Stimulated activated CD4-positive, alpha-beta T cell treated with anti-CD3 and anti-CD28 coated beads, Interleukin-1b, Interleukin-23, amount 100 ng/mL, for 24 hours (primary cell): ENCODE data around the gene DGKI.
"Not testable (repeated sequence)": the region's sequence is repeated elsewhere in the genome, so short reads cannot be mapped to it uniquely, and the experiment has no call there.

Experiments used
- DNase-seq, 4 experiments: peaks; one replicate each; pipeline ENCODE4 v3.0.0-alpha.2; 2020; ENCODE audit warnings: low read depth in 4 of 4, low spot score in 1 of 4

Gene DGKI

DNA sequence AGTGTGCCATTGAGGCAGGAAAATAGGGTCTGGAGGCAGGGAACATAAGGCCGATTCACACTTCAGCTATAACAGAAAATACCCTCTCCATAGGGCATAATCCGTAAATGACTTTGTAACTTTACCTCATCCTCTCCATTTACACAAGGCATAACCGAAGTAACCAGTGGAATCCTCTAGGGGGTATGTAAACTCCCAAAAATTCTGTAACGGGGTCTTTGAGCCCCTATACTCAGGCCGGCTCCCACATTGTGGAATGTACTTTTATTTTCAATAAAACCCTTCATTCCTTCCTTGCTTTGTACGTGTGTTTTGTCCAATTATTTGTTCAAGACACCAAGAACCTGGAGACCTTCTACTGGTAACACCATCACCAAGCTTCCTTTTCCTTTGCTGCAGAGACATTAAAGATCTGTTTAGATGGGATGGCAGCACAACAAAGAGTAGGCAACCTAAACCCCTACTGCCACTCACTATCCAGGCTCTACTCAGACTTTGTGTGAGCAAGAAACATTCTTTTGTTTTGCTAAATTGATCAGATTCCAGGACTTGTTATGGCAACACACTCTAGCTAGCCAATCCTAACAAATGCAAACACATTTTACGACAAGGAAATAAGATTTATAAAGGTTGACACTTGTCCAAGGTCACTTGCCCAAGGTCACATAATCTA is 99.3 kb downstream of the DGKI start:
- no peak for DNase-seq

DNA sequence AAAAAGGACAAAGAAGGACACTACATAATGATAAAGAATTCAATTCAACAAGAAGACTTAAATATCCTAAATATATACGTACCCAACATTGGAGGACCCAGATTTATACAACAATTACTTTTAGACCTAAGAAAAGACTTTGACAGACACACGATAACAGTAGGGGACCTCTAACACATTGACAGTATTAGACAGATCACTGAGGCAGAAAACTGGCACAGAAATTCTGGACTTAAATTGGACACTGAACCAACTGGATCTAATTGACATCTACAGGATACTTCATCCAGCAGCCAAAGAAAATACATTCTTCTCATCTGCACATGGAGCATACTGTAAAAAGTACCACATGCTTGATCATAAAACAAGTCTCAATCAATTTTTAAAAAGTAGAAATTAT is 103.8 kb downstream of the DGKI start:
- DNase-seq, result no peak

DNA sequence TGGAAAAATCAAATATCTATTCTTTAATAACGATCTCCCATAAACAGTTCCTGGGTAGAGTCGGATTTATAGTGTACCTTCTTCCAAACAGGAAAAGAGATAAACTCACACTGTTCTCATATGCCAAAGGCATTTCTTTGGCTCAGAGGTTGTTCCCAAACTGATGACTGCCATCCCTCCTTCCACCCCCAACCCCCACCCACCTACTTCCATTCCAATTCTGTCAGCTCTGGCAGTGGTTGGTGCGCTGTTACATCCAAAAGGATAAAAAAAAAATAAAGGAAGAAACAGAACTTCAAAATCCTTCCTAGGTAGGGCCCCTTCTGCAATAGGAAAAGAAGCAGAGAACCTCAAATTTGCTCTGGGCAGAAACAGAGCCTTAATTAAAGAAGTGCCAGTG is 104.7 kb downstream of the DGKI start:
- no peak for DNase-seq

DNA sequence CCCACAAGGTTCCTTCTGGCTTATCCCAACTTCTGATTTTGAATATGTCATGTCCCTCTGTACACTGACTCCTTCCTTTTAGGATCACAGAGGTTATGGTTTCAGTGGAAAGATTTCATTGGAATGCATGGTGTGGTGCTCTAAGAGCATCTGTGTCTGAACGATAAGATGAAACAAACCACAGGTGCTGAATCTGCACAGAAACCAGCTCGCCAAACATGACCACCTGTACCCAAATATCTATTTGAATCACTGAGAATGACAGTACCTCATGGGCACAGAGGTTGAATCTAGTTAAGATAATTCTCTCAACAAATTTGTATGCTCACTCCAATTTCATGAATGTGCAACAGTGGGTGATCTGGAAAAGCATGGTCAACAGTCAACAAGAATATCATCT is 105.3 kb downstream of the DGKI start:
- DNase-seq, result no peak

DNA sequence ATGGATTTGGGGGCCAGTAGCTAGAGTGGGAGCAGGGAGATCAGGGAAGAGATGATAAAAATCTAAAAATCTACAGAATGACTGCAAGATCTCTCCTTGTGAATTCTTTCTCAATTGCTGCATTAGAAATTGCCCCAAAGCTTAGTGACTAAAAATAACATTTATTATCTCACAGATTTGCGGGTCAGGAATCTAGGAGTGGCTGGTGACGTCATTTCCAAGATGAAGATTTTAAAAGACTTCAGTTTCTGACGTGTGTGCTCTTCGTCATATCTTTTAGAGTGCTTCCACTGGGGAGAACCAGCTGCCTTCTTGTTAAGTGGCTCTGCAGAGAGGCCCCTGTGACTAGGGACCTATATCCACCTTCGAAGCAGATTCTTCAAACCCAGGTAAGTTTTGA is 112.6 kb downstream of the DGKI start:
- no peak for DNase-seq

DNA sequence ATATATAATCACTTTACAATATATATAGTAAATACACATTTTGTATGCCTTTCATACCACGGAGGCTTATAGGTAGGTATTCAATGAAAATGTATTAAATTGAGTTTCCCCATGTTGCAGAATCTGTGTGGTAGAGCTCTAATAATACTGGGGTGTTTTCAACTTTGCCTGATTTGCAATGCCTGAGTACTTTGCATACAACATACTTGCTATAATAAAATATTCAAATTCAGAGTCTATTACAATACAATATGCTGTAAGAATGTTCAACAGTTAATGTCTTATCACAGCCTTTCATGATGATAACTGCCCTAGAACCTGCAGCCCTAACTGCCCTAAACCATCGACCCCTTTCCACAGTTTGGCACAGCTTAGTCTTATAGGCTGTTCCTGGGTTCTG is 114.6 kb downstream of the DGKI start:
- no peak for DNase-seq

DNA sequence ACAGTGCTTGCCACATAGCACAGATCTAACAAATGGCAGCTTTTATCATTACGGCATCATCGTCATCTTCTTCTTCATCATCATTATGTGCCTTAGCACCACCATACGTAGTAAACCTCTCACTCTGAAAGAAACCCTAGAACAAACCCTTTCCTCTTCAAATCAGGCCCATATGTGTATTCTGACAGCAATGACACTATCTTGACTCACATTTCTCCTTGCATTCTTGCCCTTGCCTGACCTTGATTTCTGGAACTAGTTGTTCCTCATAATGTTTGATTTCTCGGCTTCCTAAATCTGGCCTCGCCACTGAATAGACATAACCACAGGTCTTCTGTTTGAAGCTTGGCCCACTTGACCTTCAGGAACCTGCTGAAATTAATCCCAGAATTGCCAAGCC is 115.3 kb downstream of the DGKI start:
- DNase-seq, result no peak

DNA sequence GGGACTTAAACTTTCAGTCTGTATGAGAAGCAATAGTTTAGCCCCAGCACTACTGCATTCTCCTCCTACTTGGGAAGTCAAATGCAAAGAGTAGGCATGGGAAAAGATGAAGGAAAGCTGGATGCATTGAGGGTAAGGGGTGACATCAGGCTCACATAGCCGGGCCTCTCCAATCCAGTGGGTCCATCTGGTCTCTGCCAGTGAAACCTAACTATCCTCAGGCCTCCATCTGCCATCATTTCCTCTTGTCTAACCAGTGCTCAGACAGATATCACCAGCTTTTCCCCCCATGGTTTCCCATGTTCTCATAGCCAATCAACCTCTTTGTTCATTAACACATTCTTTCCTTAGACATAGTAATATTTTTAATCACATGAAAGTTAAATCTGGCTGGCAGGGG is 118.3 kb downstream of the DGKI start:
- no peak for DNase-seq

DNA sequence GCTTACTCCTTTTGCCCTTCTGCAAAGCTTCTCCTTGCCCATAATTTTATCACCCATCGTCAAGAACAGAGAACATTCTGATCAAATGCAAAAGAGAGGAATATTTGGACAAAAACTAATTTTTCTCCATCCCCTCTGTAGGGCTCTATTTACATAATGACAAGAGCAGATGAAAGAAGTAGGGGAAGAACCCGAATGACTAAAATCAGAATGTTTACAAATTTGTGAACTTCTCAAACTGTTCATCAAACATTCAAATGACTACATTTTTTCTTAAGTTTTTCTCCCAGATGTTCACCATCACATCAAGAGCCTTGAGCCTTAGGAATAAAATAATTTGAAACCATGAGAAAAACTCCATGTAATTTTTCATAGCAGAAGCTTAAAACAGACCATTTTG is 119.4 kb downstream of the DGKI start:
- no peak for DNase-seq

DNA sequence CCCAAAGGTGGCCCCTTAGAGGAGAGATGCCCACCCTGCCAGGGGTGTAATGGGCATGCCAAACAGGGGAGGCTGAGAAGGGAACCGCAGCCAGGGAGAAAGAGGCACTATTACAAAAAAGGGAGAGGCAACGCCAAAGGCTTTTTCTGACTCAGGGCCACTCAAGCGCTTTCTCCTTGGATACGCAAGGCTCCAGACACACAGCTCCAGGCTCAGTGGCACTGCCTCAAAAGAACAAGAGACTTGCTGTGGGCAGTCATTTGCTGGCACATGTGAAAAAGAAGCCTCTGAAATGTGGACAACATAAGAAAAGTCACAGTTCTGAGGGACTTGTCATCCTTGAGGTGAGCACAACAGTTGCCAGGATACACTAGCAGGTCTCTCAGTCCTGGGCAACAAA is 128.4 kb downstream of the DGKI start:
- no peak for DNase-seq

DNA sequence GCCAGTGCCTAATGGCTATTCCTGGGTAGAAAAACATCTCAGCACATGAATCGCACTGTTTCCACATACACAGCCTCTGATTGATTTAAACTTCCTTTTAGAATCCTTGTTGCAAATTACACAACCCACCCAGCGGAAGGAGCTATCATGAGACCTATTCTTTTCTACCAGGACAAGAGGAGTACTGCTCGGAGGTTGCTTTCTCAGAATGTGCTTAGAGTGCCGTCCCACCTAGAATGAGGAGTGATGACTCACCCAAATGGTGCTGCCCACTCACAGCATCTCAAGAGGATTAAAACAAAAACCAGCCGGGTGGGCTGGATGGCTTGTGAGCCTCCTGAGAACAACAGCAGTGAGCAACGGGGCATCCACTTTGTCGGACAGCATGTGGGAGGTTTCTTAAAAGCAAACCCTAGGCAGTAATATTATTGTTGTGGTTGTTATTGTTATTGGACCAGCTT is 128.9 kb downstream of the DGKI start:
- DNase-seq, result no peak

DNA sequence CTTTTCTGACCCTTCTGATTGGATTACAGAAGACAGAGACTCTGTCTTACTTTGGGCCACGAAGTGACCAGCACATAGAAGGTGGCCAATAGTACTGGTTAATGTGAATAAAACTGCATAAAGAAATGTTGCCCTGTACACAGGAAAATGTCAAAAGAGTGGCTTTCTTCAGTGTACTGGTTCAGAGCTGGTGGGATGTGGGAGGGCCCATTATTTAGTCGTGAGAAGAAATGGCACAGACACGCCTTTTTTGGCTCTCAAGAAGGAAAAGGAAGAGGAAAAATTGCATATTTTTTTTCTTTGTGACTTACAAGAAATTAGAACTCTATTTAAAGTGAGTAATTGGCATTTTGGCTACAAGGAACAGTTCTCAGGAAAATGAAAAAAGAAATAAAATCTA is 129.7 kb downstream of the DGKI start:
- DNase-seq, result no peak

DNA sequence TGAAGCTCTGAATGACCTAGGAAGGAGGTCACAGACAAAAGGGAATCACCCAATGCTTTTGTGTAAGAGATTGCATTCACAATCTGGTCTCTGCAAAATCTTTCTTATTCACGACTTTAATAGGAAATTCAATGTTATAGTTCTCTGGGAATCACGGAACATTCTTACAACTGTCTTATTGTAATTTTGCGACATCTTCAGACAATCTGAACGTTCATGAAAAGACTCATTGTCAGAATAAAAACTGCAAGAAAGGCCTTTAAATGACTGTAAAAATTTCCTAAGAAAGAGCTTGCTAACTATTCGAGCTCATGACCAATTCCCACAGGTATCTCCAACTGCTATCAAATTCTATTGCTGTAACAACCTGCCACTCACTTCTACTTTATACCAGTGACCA is 130.7 kb downstream of the DGKI start:
- no peak for DNase-seq

DNA sequence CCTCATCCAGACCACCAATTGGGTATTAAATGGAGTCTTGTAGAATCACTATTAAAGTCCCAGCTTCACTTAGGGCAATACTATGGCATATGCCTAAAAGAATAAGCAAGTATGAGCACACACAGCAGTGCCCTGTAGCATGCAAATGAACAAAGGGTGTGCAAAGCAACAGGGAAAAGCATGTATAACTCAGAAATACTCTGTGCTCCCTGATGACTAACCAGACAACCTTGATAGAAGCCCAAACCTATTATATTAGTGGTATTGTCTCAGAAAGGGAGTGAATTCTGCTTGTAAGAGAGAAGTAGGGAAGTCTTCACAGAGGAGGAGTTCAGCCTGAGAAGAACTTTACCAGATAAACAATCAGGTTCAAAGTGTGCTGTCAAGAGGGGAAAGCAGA is 131.2 kb downstream of the DGKI start:
- no peak for DNase-seq

DNA sequence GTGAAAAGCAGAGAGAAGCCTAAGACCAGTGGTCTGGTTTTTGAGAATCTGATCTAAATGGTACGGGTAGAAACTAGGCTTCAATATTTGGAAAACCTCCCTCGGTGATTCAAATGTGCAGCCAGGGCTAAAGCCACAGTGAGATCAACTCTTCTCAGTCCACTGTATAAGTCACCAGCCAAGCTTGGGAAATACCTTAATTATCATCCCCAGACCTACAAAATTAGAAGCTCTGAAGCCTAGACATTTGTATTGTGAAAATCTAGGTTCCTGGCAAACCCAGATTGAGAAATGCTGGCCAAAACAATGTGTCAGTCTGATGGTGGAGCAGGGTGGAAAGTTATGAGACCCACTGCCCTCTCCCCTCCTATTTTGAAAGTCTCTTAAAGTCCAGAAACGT is 131.7 kb downstream of the DGKI start:
- DNase-seq, result no peak

DNA sequence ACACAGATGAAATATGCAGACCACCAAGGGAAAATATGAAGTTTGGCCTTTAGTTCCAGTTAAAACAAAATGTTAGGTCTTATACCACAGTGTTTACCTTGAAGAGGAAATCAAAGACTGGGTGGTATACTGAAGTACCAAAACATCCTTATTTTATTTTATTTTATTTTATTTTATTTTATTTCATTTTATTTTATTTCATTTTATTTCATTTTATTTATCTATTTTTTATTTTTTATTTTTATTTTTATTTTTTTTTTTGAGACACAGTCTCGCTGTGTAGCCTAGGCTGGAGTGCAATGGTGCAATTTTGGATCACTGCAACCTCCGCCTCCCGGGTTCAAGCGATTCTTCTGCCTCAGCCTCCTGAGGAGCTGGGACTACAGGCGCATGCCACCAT is 140.4 kb downstream of the DGKI start:
- not testable (repeated sequence) for DNase-seq

DNA sequence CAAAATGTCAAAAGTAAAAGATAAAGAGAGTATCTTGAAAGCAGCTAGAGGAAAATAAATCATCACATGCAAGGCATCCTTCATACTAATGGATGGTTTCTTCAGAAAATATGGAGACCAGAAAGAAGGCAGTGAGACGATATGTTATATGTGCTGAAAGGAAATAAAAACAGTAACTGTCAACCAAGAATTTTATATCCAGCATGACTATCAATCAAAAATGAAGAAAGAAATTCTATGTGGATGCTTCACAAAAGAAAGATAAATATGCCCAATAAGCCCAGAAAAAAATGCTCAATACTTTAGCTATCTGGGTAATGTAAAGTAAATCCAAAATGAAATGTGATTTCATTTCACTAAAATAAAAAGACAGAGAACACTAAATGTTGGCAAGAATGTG is 142.1 kb downstream of the DGKI start:
- no peak for DNase-seq

DNA sequence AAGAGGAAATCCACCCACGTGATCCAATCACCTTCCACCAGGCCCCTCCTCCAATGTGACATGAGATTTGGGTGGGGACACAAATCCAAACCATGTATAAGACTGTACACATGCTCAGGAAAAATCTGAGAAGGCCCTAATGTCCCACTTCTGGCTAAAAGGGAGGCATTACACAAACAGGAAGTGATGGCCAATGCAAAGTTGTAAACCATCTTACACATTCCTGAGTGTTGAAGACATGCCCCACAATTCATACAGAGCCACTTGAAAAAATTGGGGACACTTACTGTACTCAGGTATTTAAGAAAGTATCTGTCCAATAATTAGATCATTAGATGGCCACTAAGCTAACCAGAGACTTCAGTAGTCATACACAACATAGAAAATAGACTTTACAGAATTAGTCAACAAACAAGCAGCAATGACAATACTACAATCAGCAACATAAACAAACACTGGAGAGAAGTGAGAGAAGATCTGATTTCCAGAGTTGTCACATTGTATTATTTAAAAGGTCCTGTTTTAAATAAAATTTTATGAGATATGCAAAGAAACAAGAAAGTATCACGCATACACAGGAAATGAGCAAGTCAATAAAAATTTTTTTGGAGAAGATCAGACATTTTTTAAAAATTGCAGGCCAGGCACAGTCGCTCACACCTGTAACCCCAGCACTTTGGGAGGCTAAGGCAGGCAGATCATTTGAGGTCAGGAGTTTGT is 143.3 kb downstream of the DGKI start:
- no peak for DNase-seq

DNA sequence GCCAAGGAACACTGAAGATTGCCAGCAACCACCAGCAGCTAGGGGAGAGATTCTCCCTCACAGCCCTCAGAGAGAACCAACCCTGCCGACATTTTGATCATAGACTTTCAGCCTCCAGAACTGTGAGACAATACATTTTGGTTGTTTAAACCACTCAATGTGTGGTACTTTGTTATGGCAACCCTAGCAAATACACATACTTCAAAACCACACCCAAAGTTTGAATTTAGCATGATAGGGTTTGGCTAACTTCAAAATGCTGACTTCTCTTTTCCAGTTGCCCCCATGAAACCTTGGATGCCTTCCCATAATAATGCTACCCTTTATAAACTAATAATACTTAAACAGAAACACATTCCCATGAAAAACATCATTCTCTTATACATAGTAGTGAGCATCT is 149.8 kb downstream of the DGKI start:
- no peak for DNase-seq

DNA sequence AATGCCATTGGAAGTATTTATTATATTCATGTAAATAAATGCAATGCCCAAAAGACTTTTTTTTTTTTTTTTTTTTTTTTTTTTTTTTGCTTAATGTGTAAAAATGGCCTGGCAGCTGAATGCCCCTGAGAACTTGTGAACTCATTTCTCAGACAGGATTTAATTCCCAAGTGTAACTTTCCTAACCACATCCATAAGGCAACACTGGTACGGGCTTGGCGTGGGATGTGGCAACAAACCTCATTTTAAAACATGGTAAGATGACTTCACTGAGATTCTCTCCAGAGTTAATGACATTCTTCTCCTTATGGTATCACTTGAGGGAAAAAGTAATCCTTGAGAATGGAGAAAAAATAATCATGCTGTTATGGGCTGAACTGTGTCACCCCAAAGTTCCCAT is 150.4 kb downstream of the DGKI start:
- no peak for DNase-seq

DNA sequence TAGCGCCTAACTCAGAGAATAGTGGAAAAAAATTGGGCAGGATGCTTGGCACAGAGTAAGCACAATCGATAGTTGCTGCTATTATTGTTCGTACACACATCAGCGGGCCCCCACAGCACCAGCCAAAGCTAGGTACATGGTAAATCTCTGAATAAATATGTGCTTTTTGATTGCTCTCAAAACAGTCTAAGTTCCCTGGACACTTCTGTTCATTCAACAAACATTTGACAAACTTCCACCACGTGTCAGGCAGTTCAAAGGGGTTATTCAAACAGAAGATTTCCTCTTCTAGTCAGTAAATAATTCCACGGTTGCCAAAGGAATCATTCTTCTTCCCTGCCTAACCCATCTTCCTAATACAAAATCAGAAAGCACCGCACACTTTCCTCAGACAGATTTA is 150.8 kb downstream of the DGKI start:
- DNase-seq, result no peak

DNA sequence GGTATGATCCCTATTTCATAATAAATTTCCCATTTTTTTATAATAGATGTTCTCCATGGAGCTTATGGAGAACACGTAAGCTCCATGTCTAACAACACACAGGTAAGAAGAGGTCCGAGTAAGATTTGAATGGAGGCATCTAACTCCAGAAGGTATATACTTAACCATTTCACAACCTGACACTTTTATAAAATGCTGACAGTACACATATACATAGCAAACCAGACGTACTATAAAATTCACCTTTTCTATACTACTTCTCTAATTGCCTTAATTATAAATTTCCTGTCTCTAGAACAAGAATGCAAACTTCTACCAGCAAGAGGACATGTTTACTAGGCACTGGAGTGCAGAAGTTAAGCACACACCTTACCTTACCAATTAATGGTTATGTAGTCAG is 151.3 kb downstream of the DGKI start:
- no peak for DNase-seq

DNA sequence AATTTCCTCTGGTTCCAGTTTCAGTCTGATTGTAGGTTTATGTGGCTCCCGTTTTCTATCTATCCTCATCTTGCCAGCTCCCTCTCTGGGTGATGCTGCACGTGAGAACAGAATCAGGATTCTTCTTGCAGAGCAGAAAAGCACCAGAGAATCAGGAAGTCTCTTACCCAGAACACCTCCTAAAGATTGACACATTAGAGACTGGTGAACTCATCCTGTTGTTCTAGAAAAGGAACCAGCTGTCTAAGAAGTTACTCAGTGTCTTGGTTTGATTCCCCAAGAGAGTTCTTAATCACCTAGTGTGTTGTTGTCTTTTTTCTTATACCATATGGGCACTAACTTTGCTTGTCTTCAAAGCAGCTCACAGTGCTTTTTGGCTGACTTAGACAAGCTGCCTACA is 152.4 kb downstream of the DGKI start:
- DNase-seq, result no peak
